PC-9 (cell line): ENCODE measurements around the gene CD276. TPM values are rescaled to one million over a fixed set of nuclear protein-coding genes. Genes with fewer than 3 reads are reported as not detected.

Source experiments
- BruUV-seq: library from RNA; stranded (reverse); fragments of 400-500 nt; replicated peaks from 2 replicates; lab custom pipeline; 2021; lab: Mats Ljungman, UMichigan
- CTCF ChIA-PET: fragments of 300-600 bp; sonication (Branson Sonifier 250); formaldehyde crosslinking; loops from one replicate; lab custom pipeline; 2022; ENCODE audit warnings: antibody characterized with exemption; lab: Charles Lee
- POLR2A ChIA-PET: fragments of 300-600 bp; sonication (Branson Sonifier 250); formaldehyde crosslinking; loops from one replicate; lab custom pipeline; 2022; ENCODE audit warnings: antibody characterized with exemption; ENCODE audit not compliant: unreplicated experiment; lab: Charles Lee
- DNase-seq, 2 experiments: peaks; one replicate each; pipeline versions ENCODE4 v3.0.0 to v3.0.0-alpha.2; 2015 to 2022; ENCODE audit warnings: mixed read lengths in 1 of 2
- H2AFZ ChIP-seq: fragments of 200-600 bp; sonication (generic); 2 replicates; pipeline ENCODE4 v1.8.1; 2017; ENCODE audit warnings: antibody characterized with exemption
- H3F3A ChIP-seq: fragments of 200-600 bp; sonication (generic); 2 replicates; pipeline ENCODE4 v1.8.1; 2017; ENCODE audit warnings: antibody characterized with exemption, mild to moderate bottlenecking, low read depth; ENCODE audit not compliant: insufficient read depth
- H3K27ac ChIP-seq: fragments of 200-600 bp; sonication (generic); 2 replicates; pipeline ENCODE4 v1.6.1; 2016; ENCODE audit warnings: mixed run types
- H3K27me3 ChIP-seq: fragments of 200-600 bp; sonication (generic); 2 replicates; pipeline ENCODE4 v1.6.1; 2016; ENCODE audit warnings: low read depth, mixed run types; ENCODE audit not compliant: insufficient read depth
- H3K36me3 ChIP-seq: fragments of 200-600 bp; sonication (generic); 2 replicates; pipeline ENCODE4 v1.6.1; 2016; ENCODE audit warnings: low read depth, mixed run types
- H3K4me1 ChIP-seq: fragments of 200-600 bp; sonication (generic); replicated peaks from 2 replicates; pipeline ENCODE4 v1.6.1; 2016; ENCODE audit warnings: mixed run types; ENCODE audit not compliant: insufficient read depth
- H3K4me2 ChIP-seq: fragments of 200-600 bp; sonication (generic); 2 replicates; pipeline ENCODE4 v1.6.1; 2017; ENCODE audit warnings: mixed run types
- H3K4me3 ChIP-seq: fragments of 200-600 bp; sonication (generic); 2 replicates; pipeline ENCODE4 v1.6.1; 2016; ENCODE audit warnings: mixed run types
- H3K79me2 ChIP-seq: fragments of 200-600 bp; sonication (generic); 2 replicates; pipeline ENCODE4 v1.6.1; 2017; ENCODE audit warnings: low read depth, mixed run types
- H3K9me2 ChIP-seq: fragments of 200-600 bp; sonication (generic); 2 replicates; pipeline ENCODE4 v1.8.1; 2017; ENCODE audit warnings: mild to moderate bottlenecking; ENCODE audit not compliant: insufficient read depth
- H3K9me3 ChIP-seq: fragments of 200-600 bp; sonication (generic); 2 replicates; pipeline ENCODE4 v1.8.1; 2016; ENCODE audit warnings: low read depth; ENCODE audit not compliant: insufficient read depth
- H4K20me1 ChIP-seq: fragments of 200-600 bp; sonication (generic); 2 replicates; pipeline ENCODE4 v1.8.1; 2017; ENCODE audit not compliant: insufficient read depth
- CTCF ChIP-seq: fragments of 200-600 bp; sonication (generic); conservative IDR thresholded peaks from 2 replicates; pipeline ENCODE4 v1.6.1; 2017; ENCODE audit warnings: mixed run types, antibody characterized with exemption, mild to moderate bottlenecking, moderate library complexity
- EZH2 ChIP-seq: fragments of 200-600 bp; sonication (generic); IDR thresholded peaks from 2 replicates; pipeline ENCODE4 v1.8.0; 2017; ENCODE audit warnings: antibody characterized with exemption, low read depth
- intact Hi-C: fragments of 100-400 bp; cut with micrococcal nuclease; formaldehyde crosslinking; loops from one replicate; pipeline ENCODE4 v1.10.0; 2022; ENCODE audit not compliant: unreplicated experiment
- total RNA-seq: library from RNA; stranded (reverse); gene quantifications from 2 replicates; pipeline ENCODE4 v1.2.3, GENCODE V29; 2021

Gene CD276
- total RNA-seq, 1 experiment from 2014 or later = 82.6 TPM

- TF ChIP-seq EZH2 (no peak), CTCF (peak; percentile 81)
- H3K36me3 ChIP-seq = no peaks in the 10 kb centered on the region
Measured at GRCh38 chr15:73704869-73705645, 20.9 kb downstream of the CD276 start.

GRCh38 chr15:73708691-73709090, 24.5 kb downstream of the CD276 start:
- no peaks in the 10 kb centered on the region for H3K36me3 ChIP-seq
- H3K4me2 ChIP-seq = no peak overlapping the region
- no TSS peak for BruUV-seq
- H3K9me2 ChIP-seq = no peaks in the 10 kb centered on the region
- peaks cover 13% of the 10 kb centered on the region; the same call in 1 of the 2 replicates for H4K20me1 ChIP-seq
- H3K79me2 ChIP-seq = no peaks in the 10 kb centered on the region
- intact Hi-C loops = no loop called here
- no peak overlapping the region for H3K27ac ChIP-seq
- no peak for DNase-seq
- H3K9me3 ChIP-seq = no peaks in the 10 kb centered on the region
- TF ChIP-seq CTCF (no peak), EZH2 (no peak)
- H2AFZ ChIP-seq = no peak overlapping the region
- no peaks in the 10 kb centered on the region for H3K4me1 ChIP-seq
- POLR2A ChIA-PET = no interaction called here
- no peaks in the 10 kb centered on the region for H3F3A ChIP-seq
- CTCF ChIA-PET = interaction anchor here (0.6 kb wide), 1 partner anchor 407 kb away, joined by 3 read pairs; no protein-coding TSS in a partner anchor
- no peak overlapping the region for H3K4me3 ChIP-seq
- no peaks in the 10 kb centered on the region for H3K27me3 ChIP-seq

More at GRCh38 chr15:73704869-73705645, 20.9 kb downstream of the CD276 start:
- intact Hi-C loops = loop anchor here (5.0 kb wide), 1 partner anchor 463 kb away; no protein-coding TSS in a partner anchor
- POLR2A ChIA-PET = no interaction called here
- H3K9me2 ChIP-seq = no peaks in the 10 kb centered on the region
- no peaks in the 10 kb centered on the region for H3F3A ChIP-seq
- no peak overlapping the region for H2AFZ ChIP-seq
- H3K4me3 ChIP-seq = no peak overlapping the region
- H3K9me3 ChIP-seq = no peaks in the 10 kb centered on the region
- peak in 1 of 2 experiments; percentile 53 for DNase-seq
- no TSS peak for BruUV-seq
- peaks cover 16% of the 10 kb centered on the region; the same call in 1 of the 2 replicates for H4K20me1 ChIP-seq
- no peaks in the 10 kb centered on the region for H3K4me1 ChIP-seq
- CTCF ChIA-PET = interaction anchor here (0.6 to 2.1 kb wide), 4 partner anchors 15 to 96 kb away, joined by 3 to 17 read pairs (median 7); no protein-coding TSS in a partner anchor
- no peak overlapping the region for H3K4me2 ChIP-seq
- H3K27me3 ChIP-seq = no peaks in the 10 kb centered on the region
- no peaks in the 10 kb centered on the region for H3K79me2 ChIP-seq
- H3K27ac ChIP-seq = no peak overlapping the region

- H3K9me3 ChIP-seq = no peaks in the 10 kb centered on the region
- no peak overlapping the region for H3K4me3 ChIP-seq
- no peaks in the 10 kb centered on the region for H3K9me2 ChIP-seq
- H3K4me2 ChIP-seq = no peak overlapping the region
- no peaks in the 10 kb centered on the region for H3F3A ChIP-seq
- CTCF ChIA-PET = no interaction called here
- no peak for DNase-seq
- no peaks in the 10 kb centered on the region for H3K79me2 ChIP-seq
- no TSS peak for BruUV-seq
- H3K27ac ChIP-seq = no peak overlapping the region
- intact Hi-C loops = no loop called here
- no peaks in the 10 kb centered on the region for H3K4me1 ChIP-seq
- TF ChIP-seq EZH2 (no peak), CTCF (no peak)
- POLR2A ChIA-PET = no interaction called here
- H3K27me3 ChIP-seq = no peaks in the 10 kb centered on the region
- H4K20me1 ChIP-seq = peaks cover 13% of the 10 kb centered on the region; the same call in 1 of the 2 replicates
- H2AFZ ChIP-seq = no peak overlapping the region
- no peaks in the 10 kb centered on the region for H3K36me3 ChIP-seq
Measured at GRCh38 chr15:73709241-73709640, 25.1 kb downstream of the CD276 start.
